Uterus (tissue), 2 donors: Measurements from ENCODE around the gene RASAL2.

Experiments used
- CTCF ChIP-seq, 4 experiments: fragments of 200-600 bp in 2 of 4; fragments of 450-650 bp in 2 of 4; sonication (generic) in 2 of 4; IDR thresholded peaks; one replicate each; pipeline ENCODE4 v1.5.1; 2016 to 2019; ENCODE audit warnings: antibody characterized with exemption in 4 of 4, mild to moderate bottlenecking in 2 of 4, moderate library complexity in 1 of 4
- POLR2A ChIP-seq, 2 donors: fragments of 450-650 bp; IDR thresholded peaks; one replicate each; pipeline ENCODE4 v1.6.1; 2016; ENCODE audit warnings: antibody characterized with exemption in 2 of 2, mild to moderate bottlenecking in 1 of 2, moderate library complexity in 1 of 2

GRCh38 chr1:178345238-178345637 lies 251.3 kb downstream of the RASAL2 start:
- TF ChIP-seq CTCF (IDR thresholded peaks at IDR 0.05) (no peak), POLR2A (IDR thresholded peaks at IDR 0.05) (no peak)
